ENCODE results near the gene PKHD1. TPM values are rescaled to one million over a fixed set of nuclear protein-coding genes. Genes with fewer than 3 reads are reported as not detected.

Gene PKHD1
- total RNA-seq, 4 donors from 2014 or later, result 0.16 to 0.60 (median 0.32) TPM

GRCh38 chr6:52074155-52074554 lies 13.3 kb downstream of the PKHD1 start:
- Histone ChIP-seq H3K27me3 (no peaks in the 10 kb centered on the region), H3K4me1 (no peaks in the 10 kb centered on the region), H3K27ac (no peak overlapping the region), H3K9me3 (no peaks in the 10 kb centered on the region), H3K36me3 (no peaks in the 10 kb centered on the region), H3K4me3 (no peak overlapping the region)
- intact Hi-C loops (cut with DNase I; ENCODE audit: low total_unique reads) (no loop called here), in situ Hi-C loops (cut with MboI; ENCODE audit: low pct_ligation_motif_present in 1 of 4, low pct_unique_long_range_greater_than_20kb in 1 of 4, low sequenced_read_pairs in 3 of 4) (no loop called here)
- WGBS, 2 donors (ENCODE audit: low coverage in 1 of 2), result 62 to 63% methylated on average over 2 of the region's 2 CpGs
- no peak for TF ChIP-seq CTCF (IDR thresholded peaks at IDR 0.05)
- no peak for TF ChIP-seq POLR2A (IDR thresholded peaks at IDR 0.05)
- no peak for TF ChIP-seq EP300 (IDR thresholded peaks at IDR 0.05; ENCODE audit: low read depth)
- no peak for TF ChIP-seq POLR2AphosphoS5 (IDR thresholded peaks at IDR 0.05)
- DNase-seq, result no peak

- intact Hi-C loops (cut with DNase I; ENCODE audit: low total_unique reads) (no loop called here), in situ Hi-C loops (cut with MboI; ENCODE audit: low pct_ligation_motif_present in 1 of 4, low pct_unique_long_range_greater_than_20kb in 1 of 4, low sequenced_read_pairs in 3 of 4) (loop anchor here in 1 of 4 donors (10.0 kb wide), 1 partner anchor 169 kb away; no protein-coding TSS in a partner anchor)
- Histone ChIP-seq H3K27me3 (no peaks in the 10 kb centered on the region), H3K4me3 (no peak overlapping the region), H3K4me1 (no peaks in the 10 kb centered on the region), H3K36me3 (no peaks in the 10 kb centered on the region), H3K9me3 (no peaks in the 10 kb centered on the region), H3K27ac (no peak overlapping the region)
- TF ChIP-seq EP300 (IDR thresholded peaks at IDR 0.05; ENCODE audit: low read depth) (no peak), CTCF (IDR thresholded peaks at IDR 0.05) (no peak), POLR2A (IDR thresholded peaks at IDR 0.05) (no peak), POLR2AphosphoS5 (IDR thresholded peaks at IDR 0.05) (no peak)
- no peak for DNase-seq
These were observed 21.8 kb downstream of the PKHD1 start for GRCh38 chr6:52065621-52066020.

- in situ Hi-C loops (cut with MboI; ENCODE audit: low pct_ligation_motif_present in 1 of 4, low pct_unique_long_range_greater_than_20kb in 1 of 4, low sequenced_read_pairs in 3 of 4) (loop anchor here in 1 of 4 donors (10.0 kb wide), 1 partner anchor 171 kb away; no protein-coding TSS in a partner anchor), intact Hi-C loops (cut with DNase I; ENCODE audit: low total_unique reads) (no loop called here)
- WGBS, 2 donors (ENCODE audit: low coverage in 1 of 2), result 10 to 23% methylated on average over 2 to 5 of the region's 5 CpGs
- Histone ChIP-seq H3K27ac (no peak overlapping the region), H3K27me3 (no peaks in the 10 kb centered on the region), H3K4me1 (no peaks in the 10 kb centered on the region), H3K4me3 (no peak overlapping the region), H3K9me3 (no peaks in the 10 kb centered on the region), H3K36me3 (no peaks in the 10 kb centered on the region)
- DNase-seq, result peak; percentile 56
- TF ChIP-seq CTCF (IDR thresholded peaks at IDR 0.05), result peak; percentile 16 to 46 (median 42)
- no peak for TF ChIP-seq POLR2AphosphoS5 (IDR thresholded peaks at IDR 0.05)
These were observed 23.6 kb downstream of the PKHD1 start for GRCh38 chr6:52063584-52064344.

- DNase-seq, result no peak
- no peaks in the 10 kb centered on the region for H3K9me3 ChIP-seq
- H3K4me3 ChIP-seq, result no peak overlapping the region
- no peak overlapping the region for H3K27ac ChIP-seq
- no peaks in the 10 kb centered on the region for H3K36me3 ChIP-seq
- in situ Hi-C loops (cut with MboI; ENCODE audit: low pct_ligation_motif_present in 1 of 4, low pct_unique_long_range_greater_than_20kb in 1 of 4, low sequenced_read_pairs in 3 of 4) (loop anchor here in 1 of 4 donors (10.0 kb wide), 1 partner anchor 173 kb away; no protein-coding TSS in a partner anchor), intact Hi-C loops (cut with DNase I; ENCODE audit: low total_unique reads) (no loop called here)
- 89 to 90% methylated on average over 3 of the region's 3 CpGs for WGBS, 2 donors (ENCODE audit: low coverage in 1 of 2)
- no peaks in the 10 kb centered on the region for H3K4me1 ChIP-seq
- no peak for TF ChIP-seq EP300 (IDR thresholded peaks at IDR 0.05; ENCODE audit: low read depth)
- TF ChIP-seq POLR2AphosphoS5 (IDR thresholded peaks at IDR 0.05), result no peak
- no peak for TF ChIP-seq CTCF (IDR thresholded peaks at IDR 0.05)
- TF ChIP-seq POLR2A (IDR thresholded peaks at IDR 0.05), result no peak
- no peaks in the 10 kb centered on the region for H3K27me3 ChIP-seq
These were observed 25.9 kb downstream of the PKHD1 start for GRCh38 chr6:52061481-52061880.
